Neural cell (in vitro differentiated cells): Measurements from ENCODE around the gene TCF12. TPM values are rescaled to one million over a fixed set of nuclear protein-coding genes. Genes with fewer than 3 reads are reported as not detected.

Experiments used
- H2AFZ ChIP-seq: fragments of 200-600, 300-800 bp; sonication (generic), shearing (Covaris generic); 2 replicates; pipeline ENCODE4 v1.6.0; 2014; ENCODE audit warnings: low read depth, mild to moderate bottlenecking, antibody characterized with exemption, low read length, moderate library complexity
- H3F3A ChIP-seq: fragments of 200-600 bp; shearing (Covaris generic); 2 replicates; pipeline ENCODE4 v1.6.1; 2016; ENCODE audit warnings: mild to moderate bottlenecking, moderate library complexity, mixed read lengths, antibody characterized with exemption, low read length; ENCODE audit not compliant: insufficient read depth, poor library complexity, severe bottlenecking
- H3K27ac ChIP-seq: fragments of 200-600, 300-800 bp; sonication (generic), shearing (Covaris generic); 2 replicates; pipeline ENCODE4 v1.5.1; 2014; ENCODE audit warnings: mild to moderate bottlenecking, low read length, moderate library complexity
- H3K27me3 ChIP-seq: fragments of 300-800, 200-600 bp; sonication (generic), shearing (Covaris generic); 2 replicates; pipeline ENCODE4 v1.6.0; 2014; ENCODE audit warnings: mild to moderate bottlenecking, low read depth, low read length, moderate library complexity; ENCODE audit not compliant: insufficient read depth
- H3K36me3 ChIP-seq: fragments of 300-800, 200-600 bp; sonication (generic), shearing (Covaris generic); 2 replicates; pipeline ENCODE4 v1.5.1; 2014; ENCODE audit warnings: mild to moderate bottlenecking, antibody characterized with exemption, low read length, moderate library complexity; ENCODE audit not compliant: insufficient read depth
- H3K4me2 ChIP-seq: fragments of 300-800, 200-600 bp; sonication (generic), shearing (Covaris generic); 2 replicates; pipeline ENCODE4 v1.6.0; 2014; ENCODE audit warnings: mild to moderate bottlenecking, low read length
- H3K4me3 ChIP-seq: fragments of 300-800, 200-600 bp; sonication (generic), shearing (Covaris generic); 2 replicates; pipeline ENCODE4 v1.5.1; 2014; ENCODE audit warnings: mild to moderate bottlenecking, low read length, moderate library complexity
- H3K79me2 ChIP-seq: fragments of 200-600 bp; shearing (Covaris generic); replicated peaks from 2 replicates; pipeline ENCODE4 v1.6.0; 2014; ENCODE audit warnings: mild to moderate bottlenecking, low read length, moderate library complexity; ENCODE audit not compliant: insufficient read depth
- H3K9ac ChIP-seq: fragments of 300-800, 200-600 bp; sonication (generic), shearing (Covaris generic); 2 replicates; pipeline ENCODE4 v1.6.1; 2016; ENCODE audit warnings: mild to moderate bottlenecking, low read length, mixed read lengths
- H3K9me2 ChIP-seq: fragments of 200-600 bp; shearing (Covaris generic); 2 replicates; pipeline ENCODE4 v1.6.1; 2016; ENCODE audit warnings: mild to moderate bottlenecking, low read length, mixed read lengths; ENCODE audit not compliant: insufficient read depth
- H3K9me3 ChIP-seq: fragments of 200-600, 300-800 bp; sonication (generic), shearing (Covaris generic); 2 replicates; pipeline ENCODE4 v1.6.1; 2016; ENCODE audit warnings: mild to moderate bottlenecking, mixed run types, low read length, moderate library complexity, mixed read lengths
- H4K20me1 ChIP-seq: fragments of 200-600 bp; shearing (Covaris generic); 2 replicates; pipeline ENCODE4 v1.6.1; 2016; ENCODE audit warnings: mild to moderate bottlenecking, mixed run types; ENCODE audit not compliant: insufficient read depth
- CTCF ChIP-seq: fragments of 450-650 bp; IDR thresholded peaks from 2 replicates; pipeline ENCODE4 v1.5.1; 2014; ENCODE audit warnings: antibody characterized with exemption, mild to moderate bottlenecking, moderate library complexity; ENCODE audit not compliant: poor library complexity, severe bottlenecking
- EP300 ChIP-seq: fragments of 450-650 bp; conservative IDR thresholded peaks from 2 replicates; pipeline ENCODE4 v1.6.1; 2014; ENCODE audit warnings: antibody characterized with exemption, mild to moderate bottlenecking, moderate library complexity; ENCODE audit not compliant: poor library complexity, severe bottlenecking
- EZH2 ChIP-seq: fragments of 200-600, 300-800 bp; shearing (Covaris generic), sonication (generic); IDR thresholded peaks from 2 replicates; pipeline ENCODE4 v1.6.1; 2014; ENCODE audit warnings: antibody characterized with exemption, low read length, borderline replicate concordance, mild to moderate bottlenecking; ENCODE audit not compliant: insufficient read depth, poor library complexity, severe bottlenecking
- MXI1 ChIP-seq: fragments of 450-650 bp; conservative IDR thresholded peaks from 2 replicates; pipeline ENCODE4 v1.6.1; 2014; ENCODE audit warnings: antibody characterized with exemption, mild to moderate bottlenecking; ENCODE audit not compliant: poor library complexity, severe bottlenecking
- POLR2AphosphoS5 ChIP-seq: IDR thresholded peaks from 2 replicates; pipeline ENCODE4 v1.6.1; 2012
- RAD21 ChIP-seq: fragments of 450-650 bp; conservative IDR thresholded peaks from 2 replicates; pipeline ENCODE4 v1.6.1; 2014; ENCODE audit warnings: antibody characterized with exemption, mild to moderate bottlenecking, moderate library complexity
- SMC3 ChIP-seq: fragments of 450-650 bp; conservative IDR thresholded peaks from 2 replicates; pipeline ENCODE4 v1.6.1; 2014; ENCODE audit warnings: antibody characterized with exemption, mild to moderate bottlenecking, moderate library complexity; ENCODE audit not compliant: poor library complexity
- TAF1 ChIP-seq: IDR thresholded peaks from 2 replicates; pipeline ENCODE4 v1.6.1; 2012; ENCODE audit warnings: low read depth
- polyA plus RNA-seq: library from polyadenylated mRNA; depleted of rRNA; stranded (reverse); fragments of >200 nt; gene quantifications from 2 replicates; pipeline ENCODE4 v1.2.3, GENCODE V29; 2014
- TF ChIP-seq, protein P1 (sequence below): IDR thresholded peaks from 2 replicates; pipeline ENCODE4 v1.6.1; 2012; ENCODE audit warnings: borderline replicate concordance

Gene TCF12
- polyA plus RNA-seq, 1 donor from 2014 or later, result 52.7 TPM

- Histone ChIP-seq H3K9ac (no peak overlapping the region), H3K36me3 (no peaks in the 10 kb centered on the region), H2AFZ (no peak overlapping the region), H3K27me3 (no peaks in the 10 kb centered on the region), H3K9me2 (no peaks in the 10 kb centered on the region), H4K20me1 (no peaks in the 10 kb centered on the region), H3K4me2 (no peak overlapping the region), H3K9me3 (no peaks in the 10 kb centered on the region), H3F3A (no peaks in the 10 kb centered on the region), H3K4me3 (no peak overlapping the region), H3K27ac (no peak overlapping the region), H3K79me2 (no peaks in the 10 kb centered on the region)
- no peak for TF ChIP-seq EP300
- TF ChIP-seq CTCF, result no peak
- TF ChIP-seq RAD21, result no peak
Measured at GRCh38 chr15:57323299-57323805, 404.9 kb downstream of the TCF12 start.

DNA sequence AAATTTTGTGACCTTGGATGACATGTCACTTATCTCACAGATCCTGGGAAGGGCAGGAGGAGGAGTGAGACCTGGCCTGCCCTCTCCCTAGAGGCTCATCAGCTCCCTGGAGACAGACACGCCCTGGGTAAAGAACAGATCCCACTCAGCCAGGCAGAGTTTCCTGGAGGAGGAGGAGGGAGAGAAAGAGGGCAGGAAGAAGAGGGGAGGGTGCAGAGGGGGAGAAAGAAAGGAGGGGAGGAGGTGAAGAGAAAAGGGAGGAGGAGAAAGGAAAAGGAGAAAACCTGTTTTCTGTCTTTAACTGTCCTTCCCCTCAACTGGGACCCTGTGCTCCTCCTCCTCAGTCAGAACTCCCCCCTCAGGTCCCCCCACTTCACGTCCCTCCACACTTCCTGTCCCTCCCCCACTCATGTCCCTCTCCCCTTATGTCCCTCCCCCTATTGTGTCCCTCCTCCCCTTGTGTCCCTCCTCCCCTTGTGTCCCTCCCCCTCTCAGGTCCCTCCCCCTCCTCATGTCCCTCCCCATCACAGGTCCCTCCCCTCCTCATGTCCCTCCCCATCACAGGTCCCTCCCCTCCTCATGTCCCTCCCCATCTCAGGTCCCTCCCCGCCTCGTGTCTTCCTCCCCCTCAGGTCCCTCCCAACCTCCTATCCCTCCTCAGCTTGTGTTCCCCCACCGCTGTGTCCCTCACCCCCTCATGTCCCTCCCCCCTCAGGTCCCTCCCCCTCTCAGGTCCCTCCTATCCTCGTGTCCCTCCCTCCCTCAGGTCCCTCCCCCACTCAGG lies 405.6 kb downstream of the TCF12 start:
- Histone ChIP-seq H4K20me1 (no peaks in the 10 kb centered on the region), H3K27ac (no peak overlapping the region), H3K9me2 (no peaks in the 10 kb centered on the region), H3K9ac (no peak overlapping the region), H2AFZ (no peak overlapping the region), H3K4me2 (no peak overlapping the region), H3F3A (no peaks in the 10 kb centered on the region), H3K27me3 (no peaks in the 10 kb centered on the region), H3K9me3 (no peaks in the 10 kb centered on the region), H3K4me3 (no peak overlapping the region), H3K79me2 (no peaks in the 10 kb centered on the region), H3K36me3 (no peaks in the 10 kb centered on the region)
- TF ChIP-seq EZH2 (no peak), SMC3 (no peak), RAD21 (no peak), POLR2AphosphoS5 (no peak), TAF1 (no peak), EP300 (no peak), CTCF (no peak)

- Histone ChIP-seq H3K27ac (no peak overlapping the region), H3K9ac (no peak overlapping the region), H3K27me3 (no peaks in the 10 kb centered on the region), H3K36me3 (no peaks in the 10 kb centered on the region), H3K79me2 (no peaks in the 10 kb centered on the region), H3K9me3 (no peaks in the 10 kb centered on the region), H4K20me1 (no peaks in the 10 kb centered on the region), H3F3A (no peaks in the 10 kb centered on the region), H3K9me2 (no peaks in the 10 kb centered on the region), H2AFZ (no peak overlapping the region), H3K4me3 (no peak overlapping the region), H3K4me2 (no peak overlapping the region)
- TF ChIP-seq EP300 (no peak), CTCF (no peak), POLR2AphosphoS5 (no peak), EZH2 (no peak), TAF1 (no peak), MXI1 (no peak), RAD21 (no peak), SMC3 (no peak)
- TF ChIP-seq, protein P1, sequence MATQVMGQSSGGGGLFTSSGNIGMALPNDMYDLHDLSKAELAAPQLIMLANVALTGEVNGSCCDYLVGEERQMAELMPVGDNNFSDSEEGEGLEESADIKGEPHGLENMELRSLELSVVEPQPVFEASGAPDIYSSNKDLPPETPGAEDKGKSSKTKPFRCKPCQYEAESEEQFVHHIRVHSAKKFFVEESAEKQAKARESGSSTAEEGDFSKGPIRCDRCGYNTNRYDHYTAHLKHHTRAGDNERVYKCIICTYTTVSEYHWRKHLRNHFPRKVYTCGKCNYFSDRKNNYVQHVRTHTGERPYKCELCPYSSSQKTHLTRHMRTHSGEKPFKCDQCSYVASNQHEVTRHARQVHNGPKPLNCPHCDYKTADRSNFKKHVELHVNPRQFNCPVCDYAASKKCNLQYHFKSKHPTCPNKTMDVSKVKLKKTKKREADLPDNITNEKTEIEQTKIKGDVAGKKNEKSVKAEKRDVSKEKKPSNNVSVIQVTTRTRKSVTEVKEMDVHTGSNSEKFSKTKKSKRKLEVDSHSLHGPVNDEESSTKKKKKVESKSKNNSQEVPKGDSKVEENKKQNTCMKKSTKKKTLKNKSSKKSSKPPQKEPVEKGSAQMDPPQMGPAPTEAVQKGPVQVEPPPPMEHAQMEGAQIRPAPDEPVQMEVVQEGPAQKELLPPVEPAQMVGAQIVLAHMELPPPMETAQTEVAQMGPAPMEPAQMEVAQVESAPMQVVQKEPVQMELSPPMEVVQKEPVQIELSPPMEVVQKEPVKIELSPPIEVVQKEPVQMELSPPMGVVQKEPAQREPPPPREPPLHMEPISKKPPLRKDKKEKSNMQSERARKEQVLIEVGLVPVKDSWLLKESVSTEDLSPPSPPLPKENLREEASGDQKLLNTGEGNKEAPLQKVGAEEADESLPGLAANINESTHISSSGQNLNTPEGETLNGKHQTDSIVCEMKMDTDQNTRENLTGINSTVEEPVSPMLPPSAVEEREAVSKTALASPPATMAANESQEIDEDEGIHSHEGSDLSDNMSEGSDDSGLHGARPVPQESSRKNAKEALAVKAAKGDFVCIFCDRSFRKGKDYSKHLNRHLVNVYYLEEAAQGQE, result no peak
Measured at GRCh38 chr15:57324590-57324890, 406.1 kb downstream of the TCF12 start.
